MM.1S (cell line): ENCODE measurements around the gene EXOC3L1.

Source experiments
- EZH2 ChIP-seq: fragments of 300-600 bp; sonication (generic); optimal IDR thresholded peaks from 2 replicates; pipeline ENCODE3; 2017; ENCODE audit warnings: low read depth, mild to moderate bottlenecking, antibody characterized with exemption, low read length, mixed read lengths
- EZH2phosphoT487 ChIP-seq: fragments of 300-600 bp; sonication (generic); IDR thresholded peaks from 2 replicates; pipeline ENCODE4 v1.6.1; 2018; ENCODE audit warnings: antibody characterized with exemption, low read length
- TF ChIP-seq, protein P1 (sequence below): fragments of 300-600 bp; sonication (generic); IDR thresholded peaks from 2 replicates; pipeline ENCODE4 v1.5.1; 2016; ENCODE audit warnings: antibody characterized with exemption, low read length, mixed read lengths

DNA sequence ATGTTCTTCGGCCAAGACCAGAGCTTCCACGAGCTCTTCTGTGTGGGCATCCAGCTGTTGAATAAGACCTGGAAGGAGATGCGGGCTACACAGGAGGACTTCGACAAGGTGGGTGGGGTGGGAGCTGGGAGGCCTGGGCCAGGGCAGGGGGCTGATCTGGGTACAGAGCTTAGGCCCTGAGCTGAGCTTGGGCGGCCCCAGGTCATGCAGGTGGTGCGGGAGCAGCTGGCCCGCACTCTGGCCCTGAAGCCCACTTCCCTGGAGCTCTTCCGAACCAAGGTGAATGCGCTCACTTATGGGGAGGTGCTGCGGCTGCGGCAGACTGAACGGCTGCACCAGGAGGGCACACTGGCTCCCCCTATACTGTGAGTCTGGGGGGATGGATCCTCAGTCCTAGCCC lies 12.5 kb upstream of the EXOC3L1 start:
- TF ChIP-seq, protein P1, sequence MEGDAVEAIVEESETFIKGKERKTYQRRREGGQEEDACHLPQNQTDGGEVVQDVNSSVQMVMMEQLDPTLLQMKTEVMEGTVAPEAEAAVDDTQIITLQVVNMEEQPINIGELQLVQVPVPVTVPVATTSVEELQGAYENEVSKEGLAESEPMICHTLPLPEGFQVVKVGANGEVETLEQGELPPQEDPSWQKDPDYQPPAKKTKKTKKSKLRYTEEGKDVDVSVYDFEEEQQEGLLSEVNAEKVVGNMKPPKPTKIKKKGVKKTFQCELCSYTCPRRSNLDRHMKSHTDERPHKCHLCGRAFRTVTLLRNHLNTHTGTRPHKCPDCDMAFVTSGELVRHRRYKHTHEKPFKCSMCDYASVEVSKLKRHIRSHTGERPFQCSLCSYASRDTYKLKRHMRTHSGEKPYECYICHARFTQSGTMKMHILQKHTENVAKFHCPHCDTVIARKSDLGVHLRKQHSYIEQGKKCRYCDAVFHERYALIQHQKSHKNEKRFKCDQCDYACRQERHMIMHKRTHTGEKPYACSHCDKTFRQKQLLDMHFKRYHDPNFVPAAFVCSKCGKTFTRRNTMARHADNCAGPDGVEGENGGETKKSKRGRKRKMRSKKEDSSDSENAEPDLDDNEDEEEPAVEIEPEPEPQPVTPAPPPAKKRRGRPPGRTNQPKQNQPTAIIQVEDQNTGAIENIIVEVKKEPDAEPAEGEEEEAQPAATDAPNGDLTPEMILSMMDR, result no peak
- no peak for TF ChIP-seq EZH2
- no peak for TF ChIP-seq EZH2phosphoT487
